Raji (cell line): Measurements from ENCODE around the gene PNMA8A.

Experiments
- POLR2A ChIP-seq: IDR thresholded peaks from 2 replicates; pipeline ENCODE4 v1.6.1; 2011; ENCODE audit warnings: low read depth, low read length, control low read depth; ENCODE audit not compliant: insufficient read depth

PNMA8A gene

GRCh38 chr19:46481223-46481848 lies 10.0 kb upstream of the PNMA8A start:
- no peak for TF ChIP-seq POLR2A

- no peak for TF ChIP-seq POLR2A
Observed at GRCh38 chr19:46480415-46480814, 9.1 kb upstream of the PNMA8A start.

- no peak for TF ChIP-seq POLR2A
Observed at GRCh38 chr19:46478356-46478986, 7.1 kb upstream of the PNMA8A start.

DNA sequence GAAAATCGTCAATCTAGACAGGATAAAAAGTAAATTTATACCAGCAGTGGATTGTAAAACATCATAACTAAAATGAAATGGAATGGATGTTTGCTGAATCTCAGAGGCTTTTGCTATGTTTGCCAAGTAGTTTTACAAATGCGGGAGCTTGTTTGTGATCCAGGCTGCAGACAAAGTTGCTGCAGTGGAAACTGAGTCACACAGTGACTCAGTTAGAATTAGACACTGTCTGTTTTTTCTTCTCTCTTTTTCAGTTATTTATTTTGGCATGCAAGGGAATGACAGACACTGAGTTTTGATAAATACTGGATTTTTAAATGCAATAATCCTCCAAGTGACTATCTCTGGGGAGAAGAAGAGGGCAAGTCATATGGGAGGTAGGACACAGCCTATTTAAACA lies 4.6 kb upstream of the PNMA8A start:
- TF ChIP-seq POLR2A, result no peak

DNA sequence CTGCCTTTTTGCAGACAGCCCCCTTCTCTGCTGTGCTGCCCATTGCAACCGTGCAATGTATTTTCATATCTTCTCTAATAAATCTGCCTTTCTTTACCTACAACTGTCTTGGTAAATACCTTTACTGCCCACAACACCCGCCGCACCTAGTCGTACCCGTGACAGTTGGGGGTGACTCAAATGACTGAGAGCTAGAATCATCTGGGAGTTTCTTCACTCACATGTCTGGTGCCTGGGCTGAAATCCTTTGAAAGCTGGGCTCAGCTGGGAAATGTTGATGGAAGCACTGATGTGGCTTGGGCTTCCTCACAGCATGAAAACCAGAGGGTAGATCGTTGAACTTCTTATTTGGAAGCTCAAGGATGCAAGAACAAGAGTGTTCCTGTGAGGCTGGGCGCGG lies 2.8 kb upstream of the PNMA8A start:
- no peak for TF ChIP-seq POLR2A

GRCh38 chr19:46472592-46472991 lies 1.2 kb upstream of the PNMA8A start:
- no peak for TF ChIP-seq POLR2A

DNA sequence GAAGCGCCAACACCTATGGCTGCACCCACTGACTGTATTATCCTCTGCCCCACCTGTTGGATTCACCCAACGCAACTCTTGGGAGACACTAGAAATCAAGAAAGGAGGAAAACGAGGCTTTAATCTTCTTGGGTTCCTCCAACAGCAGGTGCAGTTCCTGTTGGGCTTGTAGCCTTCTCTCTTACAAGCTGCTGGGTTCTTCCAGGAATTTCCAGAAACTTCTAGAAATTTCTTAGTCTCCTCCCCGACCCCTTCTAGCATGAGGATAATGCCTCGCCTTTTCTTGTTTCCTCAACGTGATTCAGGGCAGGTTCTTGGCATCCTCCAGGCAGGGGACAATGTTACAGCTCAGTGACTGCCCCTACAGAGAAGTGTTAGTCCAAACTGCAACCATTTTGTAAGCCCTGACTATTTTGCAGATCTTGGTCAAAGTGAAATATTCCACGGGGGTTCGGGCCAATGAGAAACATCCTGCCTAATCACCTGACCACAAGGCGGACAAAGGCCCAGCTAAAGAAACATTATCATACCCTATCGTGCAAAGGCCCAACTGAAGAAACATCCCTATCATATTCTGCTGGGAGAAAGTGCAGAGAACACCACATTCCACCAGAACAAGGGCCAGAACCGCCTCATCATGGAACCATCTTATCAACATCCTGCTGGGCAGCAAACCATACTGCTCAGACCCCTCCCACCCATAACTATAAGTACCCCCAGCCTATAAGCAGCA lies 614 bp upstream of the PNMA8A start:
- no peak for TF ChIP-seq POLR2A

DNA sequence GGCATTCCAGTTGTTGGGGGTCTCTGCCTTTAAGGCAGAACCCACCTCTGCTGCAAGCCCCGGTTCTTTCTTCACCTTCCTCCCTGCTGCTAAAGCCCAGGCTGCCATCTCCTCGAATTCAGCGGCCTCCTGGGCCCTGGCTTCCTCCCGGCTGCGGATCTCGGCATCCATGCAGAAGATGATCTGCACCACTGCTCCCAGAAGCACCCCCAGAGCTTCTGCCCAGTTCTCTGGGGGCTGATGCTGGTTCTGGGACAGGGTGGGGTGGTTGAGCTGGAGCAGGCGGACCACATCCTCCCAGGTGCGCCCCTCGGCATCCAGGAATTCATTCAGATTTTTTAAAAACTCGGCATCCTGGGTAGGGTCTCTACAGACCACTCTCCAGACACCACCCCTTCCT lies 987 bp downstream of the PNMA8A start:
- no peak for TF ChIP-seq POLR2A

DNA sequence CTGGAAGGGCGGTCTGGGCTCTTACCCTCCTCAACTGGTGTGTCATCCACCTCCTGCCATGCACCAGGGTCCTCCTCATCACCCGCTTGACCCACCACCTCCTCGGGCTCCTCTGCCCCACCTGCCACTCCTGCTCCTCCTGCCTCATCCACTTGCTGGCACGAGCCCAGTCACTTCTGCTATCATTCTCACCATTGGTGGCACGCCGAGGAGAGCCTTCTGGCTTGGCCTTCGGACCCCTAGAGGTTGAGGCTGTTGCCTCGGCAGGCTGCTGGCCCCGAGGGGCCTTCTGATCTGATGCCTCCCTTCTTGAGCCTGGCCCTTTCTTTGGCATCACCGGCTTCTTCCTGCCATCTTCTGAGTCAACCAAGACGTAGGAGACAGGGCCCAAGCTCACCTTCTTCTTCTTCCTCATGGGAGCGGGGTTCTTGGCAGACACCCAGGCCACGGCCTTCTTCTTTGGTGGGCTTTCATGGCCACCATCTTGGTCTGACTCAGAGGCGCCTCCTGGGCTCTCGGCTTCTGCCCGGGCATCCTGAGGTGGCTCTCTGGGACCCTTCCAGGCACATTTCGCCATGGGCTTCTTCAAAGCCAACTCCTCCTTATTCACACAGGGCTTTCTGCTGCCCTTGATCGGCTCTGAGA lies 1.7 kb downstream of the PNMA8A start:
- no peak for TF ChIP-seq POLR2A

DNA sequence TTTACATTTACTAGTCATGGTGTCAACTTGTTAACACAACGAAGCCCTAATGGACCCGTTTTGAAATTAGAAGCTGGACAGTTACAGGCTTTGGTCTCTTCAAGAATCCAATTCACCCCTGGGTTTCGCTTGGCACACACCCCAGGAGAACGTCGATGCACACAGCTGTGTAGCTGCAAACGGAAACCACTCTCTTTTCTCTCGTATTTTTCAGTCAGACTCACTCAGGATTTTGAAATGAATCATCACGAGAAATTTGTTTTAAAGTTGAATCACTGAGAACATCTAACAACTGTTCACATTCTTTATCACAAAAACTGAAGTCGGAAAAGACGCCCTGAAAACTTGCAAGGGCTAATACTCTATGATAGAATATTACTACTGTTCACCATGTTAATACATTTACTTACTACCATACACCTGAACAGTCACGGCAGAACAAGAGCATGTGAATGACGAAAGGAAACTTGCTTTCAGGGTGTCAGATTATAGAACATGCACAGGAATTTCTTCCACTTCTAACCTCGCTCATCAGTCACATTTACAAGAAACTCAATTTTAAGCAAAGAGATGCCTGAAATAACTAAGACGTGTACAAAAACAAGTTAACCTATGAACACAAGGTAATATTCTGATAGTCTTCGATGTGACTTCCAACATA lies 4.7 kb downstream of the PNMA8A start:
- no peak for TF ChIP-seq POLR2A

DNA sequence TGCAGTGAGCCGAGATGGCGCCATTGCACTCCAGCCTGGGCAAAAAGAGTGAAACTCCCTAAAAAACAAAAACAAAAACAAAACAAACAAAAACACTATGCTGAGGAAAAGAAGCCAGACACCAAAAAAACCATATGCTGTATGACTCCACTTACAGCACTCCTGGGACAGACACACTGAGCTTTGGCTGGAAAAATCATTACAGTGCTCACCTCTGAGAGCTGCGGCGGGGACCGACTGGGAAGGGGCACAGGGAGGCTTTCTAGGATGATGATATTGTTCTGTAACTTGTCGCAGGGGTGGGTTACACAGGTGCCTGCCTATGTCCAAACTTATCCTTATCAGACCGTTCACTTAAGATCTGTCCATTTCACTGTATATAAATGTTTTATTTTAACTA lies 7.8 kb downstream of the PNMA8A start:
- TF ChIP-seq POLR2A, result no peak

DNA sequence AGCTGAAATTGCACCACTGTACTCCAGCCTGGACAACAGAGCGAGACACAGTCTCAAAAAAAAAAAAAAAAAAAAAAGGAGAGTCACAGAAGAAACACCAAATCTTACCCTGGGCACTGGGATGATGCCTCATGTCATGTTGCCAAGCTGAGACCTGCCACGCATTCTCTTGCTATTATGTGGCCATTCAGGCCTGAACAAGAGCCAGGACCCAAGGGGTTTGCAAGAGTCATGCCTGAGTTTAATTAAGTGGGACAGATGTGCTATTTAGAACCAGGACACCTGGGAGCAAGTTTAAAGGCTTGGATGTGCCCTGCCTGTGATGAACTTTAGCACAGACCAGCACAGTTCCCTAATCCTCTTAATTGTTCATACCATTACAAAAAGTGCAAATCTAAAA lies 9.8 kb downstream of the PNMA8A start:
- no peak for TF ChIP-seq POLR2A

GRCh38 chr19:46460981-46461380 lies 10.4 kb downstream of the PNMA8A start:
- no peak for TF ChIP-seq POLR2A

- no peak for TF ChIP-seq POLR2A
Observed at GRCh38 chr19:46460055-46460454, 11.3 kb downstream of the PNMA8A start.

DNA sequence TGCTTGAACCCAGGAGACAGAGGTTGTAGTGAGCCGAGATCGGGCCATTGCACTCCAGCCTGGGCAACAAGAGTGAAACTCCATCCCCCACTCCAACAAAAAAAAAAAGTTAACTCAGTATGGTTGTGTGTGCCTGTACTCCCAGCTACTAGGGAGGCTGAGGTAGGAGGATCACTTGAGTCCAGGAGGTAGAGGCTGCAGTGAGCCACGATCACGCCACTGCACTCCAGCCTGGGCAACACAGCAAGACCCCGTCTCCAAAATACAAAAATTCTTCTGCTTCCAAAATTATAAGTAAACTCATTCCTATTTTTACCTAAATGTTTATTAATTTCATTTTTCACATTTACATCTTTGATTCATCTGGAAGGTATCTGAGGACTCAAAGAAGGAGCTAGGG lies 14.4 kb downstream of the PNMA8A start:
- TF ChIP-seq POLR2A, result no peak
